Hepatic stellate cell (primary cell): ENCODE results near the gene UBE2M.
"Not testable (repeated sequence)": the region's sequence is repeated elsewhere in the genome, so short reads cannot be mapped to it uniquely, and the experiment has no call there.

Experiments used
- DNase-seq: peaks from one replicate; pipeline ENCODE4 v3.0.0; 2011; ENCODE audit warnings: low spot score

The UBE2M gene

GRCh38 chr19:58539169-58539559 lies 19.2 kb downstream of the UBE2M start:
- not testable (repeated sequence) for DNase-seq

GRCh38 chr19:58538257-58539168 lies 19.9 kb downstream of the UBE2M start:
- no peak for DNase-seq

- no peak for DNase-seq
Observed at GRCh38 chr19:58536852-58537798, 21.3 kb downstream of the UBE2M start.

- DNase-seq, result no peak
Observed at GRCh38 chr19:58535857-58536256, 22.6 kb downstream of the UBE2M start.

- no peak for DNase-seq
Observed at GRCh38 chr19:58531034-58531840, 27.2 kb downstream of the UBE2M start.

GRCh38 chr19:58529405-58529804 lies 29.0 kb downstream of the UBE2M start:
- no peak for DNase-seq

- DNase-seq, result no peak
Observed at GRCh38 chr19:58522709-58523108, 35.7 kb downstream of the UBE2M start.

GRCh38 chr19:58521651-58522050 lies 36.8 kb downstream of the UBE2M start:
- DNase-seq, result no peak

- DNase-seq, result no peak
Observed at GRCh38 chr19:58520257-58520599, 38.2 kb downstream of the UBE2M start.

GRCh38 chr19:58519355-58520256 lies 38.8 kb downstream of the UBE2M start, which contains the start of gene ZBTB45:
TSS of gene ZBTB45 (minus strand) at chr19:58519810. CDS start at chr19:58517673, 2,137 bp downstream.
- DNase-seq, result peak; percentile 91

- DNase-seq, result peak; percentile 92
Observed at GRCh38 chr19:58519087-58519354, 39.4 kb downstream of the UBE2M start.

GRCh38 chr19:58518256-58519086 lies 39.9 kb downstream of the UBE2M start:
- DNase-seq, result peak; percentile 26

- DNase-seq, result no peak
Observed at GRCh38 chr19:58516964-58517833, 41.2 kb downstream of the UBE2M start.

- DNase-seq, result no peak
Observed at GRCh38 chr19:58516246-58516836, 42.1 kb downstream of the UBE2M start.

GRCh38 chr19:58515259-58515658 lies 43.2 kb downstream of the UBE2M start:
- no peak for DNase-seq

GRCh38 chr19:58514564-58515022 lies 43.8 kb downstream of the UBE2M start:
- no peak for DNase-seq

GRCh38 chr19:58513694-58514563 lies 44.5 kb downstream of the UBE2M start:
- DNase-seq, result peak; percentile 78
